Muscle of arm (tissue), 12 donors: ENCODE data around the gene UNC80. TPM values are rescaled to one million over a fixed set of nuclear protein-coding genes. Genes with fewer than 3 reads are reported as not detected.

Experiments
- DNase-seq: peaks from one replicate; pipeline ENCODE4 v3.0.0-alpha.2; 2013
- polyA plus RNA-seq, 12 donors: library from polyadenylated mRNA; unstranded; fragments of 120-200 nt; gene quantifications; one replicate each; pipeline ENCODE4 v1.2.1, GENCODE V29; 2013; ENCODE audit not compliant: insufficient read length in 12 of 12

The UNC80 gene
- polyA plus RNA-seq, 12 donors: 0.97 to 4.3 (median 2.1) TPM; not detected in 1

- no peak for DNase-seq
Measured at GRCh38 chr2:209913786-209914345, 142.2 kb downstream of the UNC80 start.

- no peak for DNase-seq
Measured at GRCh38 chr2:209917154-209917771, 145.6 kb downstream of the UNC80 start.

GRCh38 chr2:209918251-209918650 lies 146.6 kb downstream of the UNC80 start:
- DNase-seq: no peak

GRCh38 chr2:209922116-209922515 lies 150.5 kb downstream of the UNC80 start:
- DNase-seq: no peak

- DNase-seq: no peak
Measured at GRCh38 chr2:209929369-209929768, 157.7 kb downstream of the UNC80 start.

- DNase-seq: peak; percentile 71
Measured at GRCh38 chr2:209933499-209934483, 162.2 kb downstream of the UNC80 start.

GRCh38 chr2:209936106-209936666 lies 164.6 kb downstream of the UNC80 start:
- no peak for DNase-seq

GRCh38 chr2:209937893-209938292 lies 166.3 kb downstream of the UNC80 start:
- no peak for DNase-seq

GRCh38 chr2:209938906-209939305 lies 167.3 kb downstream of the UNC80 start:
- DNase-seq: no peak

- DNase-seq: no peak
Measured at GRCh38 chr2:209940936-209941335, 169.3 kb downstream of the UNC80 start.

GRCh38 chr2:209942426-209942825 lies 170.8 kb downstream of the UNC80 start:
- DNase-seq: no peak

- peak; percentile 25 for DNase-seq
Measured at GRCh38 chr2:209942936-209943605, 171.4 kb downstream of the UNC80 start.

- no peak for DNase-seq
Measured at GRCh38 chr2:209943776-209944175, 172.1 kb downstream of the UNC80 start.

GRCh38 chr2:209946539-209946938 lies 174.9 kb downstream of the UNC80 start:
- DNase-seq: no peak

- DNase-seq: no peak
Measured at GRCh38 chr2:209956271-209956670, 184.6 kb downstream of the UNC80 start.

GRCh38 chr2:209958016-209958415 lies 186.4 kb downstream of the UNC80 start:
- no peak for DNase-seq

- no peak for DNase-seq
Measured at GRCh38 chr2:209960045-209960444, 188.4 kb downstream of the UNC80 start.

GRCh38 chr2:209960676-209961630 lies 189.3 kb downstream of the UNC80 start:
- DNase-seq: peak; percentile 32

GRCh38 chr2:209965723-209966122 lies 194.1 kb downstream of the UNC80 start:
- no peak for DNase-seq

GRCh38 chr2:209969692-209970091 lies 198.1 kb downstream of the UNC80 start:
- DNase-seq: no peak

- DNase-seq: no peak
Measured at GRCh38 chr2:209970271-209970670, 198.6 kb downstream of the UNC80 start.
